HepG2 (cell line): ENCODE results near the gene IGSF21. TPM values are rescaled to one million over a fixed set of nuclear protein-coding genes. Genes with fewer than 3 reads are reported as not detected.

Experiments used
- ATAC-seq: fragments of 200-7000 bp; cut with Tn5 transposase; 3 replicates; pipeline ENCODE4 v1.9.1; 2020; ENCODE audit warnings: mild to moderate bottlenecking, moderate library complexity
- BruUV-seq: library from RNA; stranded (reverse); fragments of 400-500 nt; replicated peaks from 2 replicates; lab custom pipeline; 2021; lab: Mats Ljungman, UMichigan
- CTCF ChIA-PET: fragments of 300-600 bp; formaldehyde crosslinking; extraction: SDS; loops from one replicate; lab custom pipeline; 2021; ENCODE audit warnings: low total read pairs, inconsistent platforms, low intra/inter-chr PET ratio; lab: Yijun Ruan, JAX
- POLR2A ChIA-PET: fragments of 350-600 bp; sonication (Branson Sonifier 250); formaldehyde crosslinking; loops from one replicate; lab custom pipeline; 2020; ENCODE audit warnings: antibody characterized with exemption, inconsistent platforms; lab: Yijun Ruan, JAX
- DNase-seq: peaks from one replicate; pipeline ENCODE4 v3.0.0-alpha.2; 2015; ENCODE audit warnings: low spot score
- FAIRE-seq: peaks from 3 replicates; lab custom pipeline; 2011; peaks lifted over from hg19 to GRCh38; lab: Jason Lieb, UNC
- H2AFZ ChIP-seq: one replicate; pipeline ENCODE4 v1.6.1; 2011; ENCODE audit warnings: low read length, inconsistent platforms
- H3K27ac ChIP-seq: fragments of 300-600 bp; 3 replicates; pipeline ENCODE4 v1.8.0; 2011; ENCODE audit warnings: mixed run types, mild to moderate bottlenecking, mixed read lengths, low read length, inconsistent platforms; ENCODE audit not compliant: insufficient read depth; ENCODE audit errors: extremely low read length
- H3K27me3 ChIP-seq, 2 experiments: fragments of 200-600 bp in 1 of 2; 2 replicates in 1 of 2; 3 replicates in 1 of 2; pipeline versions ENCODE4 v1.6.0 to v1.8.0; 2011; ENCODE audit warnings: low read length in 2 of 2, mild to moderate bottlenecking in 2 of 2, moderate library complexity in 2 of 2, inconsistent platforms in 1 of 2; ENCODE audit not compliant: insufficient read depth in 2 of 2, control insufficient read depth in 1 of 2
- H3K36me3 ChIP-seq, 2 experiments: fragments of 200-600 bp in 1 of 2; replicated peaks in 1 of 2; 2 replicates in 1 of 2; 3 replicates in 1 of 2; pipeline versions ENCODE4 v1.5.1 to v1.8.0; 2011; ENCODE audit warnings: low read length in 2 of 2, inconsistent platforms in 1 of 2; ENCODE audit not compliant: insufficient read depth in 2 of 2, control insufficient read depth in 1 of 2
- H3K4me1 ChIP-seq: 2 replicates; pipeline ENCODE4 v1.5.1; 2012; ENCODE audit warnings: low read length, inconsistent platforms; ENCODE audit not compliant: insufficient read depth
- H3K4me2 ChIP-seq: 2 replicates; pipeline ENCODE4 v1.6.0; 2011; ENCODE audit warnings: low read depth, low read length, inconsistent platforms
- H3K4me3 ChIP-seq, 3 experiments: fragments of 200-600 bp in 1 of 3; sonication (generic), shearing (Covaris generic) in 1 of 3; replicated peaks in 1 of 3; 2 replicates each; pipeline ENCODE4 v1.5.1; 2011 to 2016; ENCODE audit warnings: low read length in 3 of 3, inconsistent platforms in 2 of 3, low read depth in 2 of 3, mild to moderate bottlenecking in 2 of 3, control low read depth in 1 of 3, mixed read lengths in 1 of 3; ENCODE audit not compliant: insufficient read depth in 1 of 3
- H3K79me2 ChIP-seq: one replicate; pipeline ENCODE4 v1.6.1; 2011; ENCODE audit warnings: low read length, inconsistent platforms; ENCODE audit not compliant: insufficient read depth
- H3K9ac ChIP-seq: 2 replicates; pipeline ENCODE4 v1.6.0; 2011; ENCODE audit warnings: mild to moderate bottlenecking, low read depth, low read length, inconsistent platforms; ENCODE audit not compliant: insufficient read depth
- H3K9me3 ChIP-seq: 2 replicates; pipeline ENCODE4 v1.5.1; 2012; ENCODE audit warnings: mild to moderate bottlenecking, low read length
- H4K20me1 ChIP-seq: 2 replicates; pipeline ENCODE4 v1.6.0; 2011; ENCODE audit warnings: inconsistent platforms, mild to moderate bottlenecking, low read length, moderate library complexity; ENCODE audit not compliant: insufficient read depth
- AHR ChIP-seq: IDR thresholded peaks from 2 replicates; pipeline ENCODE4 v1.6.1; 2018; ENCODE audit warnings: missing genetic modification reagents, missing compliant biosample characterization
- ARNTL ChIP-seq: sonication (generic); formaldehyde crosslinking; IDR thresholded peaks from 2 replicates; pipeline ENCODE4 v1.4.0; 2020; ENCODE audit warnings: mild to moderate bottlenecking, missing genetic modification reagents
- IRF9 ChIP-seq: sonication (generic); formaldehyde crosslinking; IDR thresholded peaks from 2 replicates; pipeline ENCODE4 v1.8.0; 2022; ENCODE audit warnings: missing genetic modification reagents, mild to moderate bottlenecking, borderline replicate concordance
- MBD4 ChIP-seq: IDR thresholded peaks from 2 replicates; pipeline ENCODE4 v1.6.1; 2012; ENCODE audit warnings: low read length, inconsistent platforms, borderline replicate concordance
- PAF1 ChIP-seq: IDR thresholded peaks from 2 replicates; pipeline ENCODE4 v1.6.1; 2016; ENCODE audit warnings: missing genetic modification reagents, missing compliant biosample characterization
- PHF21A ChIP-seq: sonication (generic); formaldehyde crosslinking; IDR thresholded peaks from 2 replicates; pipeline ENCODE4 v1.5.0; 2020; ENCODE audit warnings: mild to moderate bottlenecking, missing genetic modification reagents
- POLR2A ChIP-seq, 2 experiments: IDR thresholded peaks; 2 replicates each; pipeline ENCODE4 v1.6.1; 2011; ENCODE audit warnings: low read depth in 2 of 2, low read length in 2 of 2, mild to moderate bottlenecking in 1 of 2, moderate library complexity in 1 of 2; ENCODE audit not compliant: insufficient read depth in 1 of 2
- RXRB ChIP-seq: IDR thresholded peaks from 2 replicates; pipeline ENCODE4 v1.6.1; 2016; ENCODE audit warnings: borderline replicate concordance, missing genetic modification reagents, missing compliant biosample characterization
- TBX3 ChIP-seq: fragments of 450-650 bp; IDR thresholded peaks from 2 replicates; pipeline ENCODE4 v1.6.1; 2017; ENCODE audit warnings: antibody characterized with exemption, mild to moderate bottlenecking, inconsistent platforms, borderline replicate concordance
- TP53 ChIP-seq: sonication (generic); formaldehyde crosslinking; conservative IDR thresholded peaks from 2 replicates; pipeline ENCODE4 v1.4.0; 2020; ENCODE audit warnings: missing genetic modification reagents
- ZBTB2 ChIP-seq: sonication (generic); formaldehyde crosslinking; IDR thresholded peaks from 2 replicates; pipeline ENCODE4 v1.8.0; 2022; ENCODE audit warnings: low read depth, missing genetic modification reagents
- ZFAT ChIP-seq: sonication (generic); formaldehyde crosslinking; conservative IDR thresholded peaks from 2 replicates; pipeline ENCODE4 v1.8.1; 2023; ENCODE audit warnings: missing genetic modification reagents, inconsistent platforms
- ZFP36L1 ChIP-seq: sonication (generic); formaldehyde crosslinking; IDR thresholded peaks from 2 replicates; pipeline ENCODE4 v1.8.0; 2022; ENCODE audit warnings: mild to moderate bottlenecking, missing genetic modification reagents, moderate library complexity
- ZNF615 ChIP-seq: sonication (generic); formaldehyde crosslinking; IDR thresholded peaks from 2 replicates; pipeline ENCODE4 v1.5.0; 2020; ENCODE audit warnings: mild to moderate bottlenecking, missing genetic modification reagents, borderline replicate concordance
- ZNF746 ChIP-seq: sonication (generic); formaldehyde crosslinking; IDR thresholded peaks from 2 replicates; pipeline ENCODE4 v1.8.0; 2022; ENCODE audit warnings: mild to moderate bottlenecking, missing genetic modification reagents
- ZNF788 ChIP-seq: sonication (generic); formaldehyde crosslinking; IDR thresholded peaks from 2 replicates; pipeline ENCODE4 v1.5.0; 2020; ENCODE audit warnings: mild to moderate bottlenecking, missing genetic modification reagents, borderline replicate concordance
- ZNF883 ChIP-seq: sonication (generic); formaldehyde crosslinking; IDR thresholded peaks from 2 replicates; pipeline ENCODE4 v1.5.1; 2020; ENCODE audit warnings: mild to moderate bottlenecking, missing genetic modification reagents; ENCODE audit errors: not compliant biosample characterization
- WGBS: methylation state at CpG from one replicate; pipeline ENCODE4 v1.1.6; 2017; ENCODE audit warnings: low lambda C conversion rate; 5-methylcytosine and 5-hydroxymethylcytosine counted together
- in situ Hi-C: cut with HindIII; loops from 2 replicates; pipeline ENCODE4 v1.10.0; 2017; ENCODE audit warnings: low pct_unique_long_range_greater_than_20kb; ENCODE audit not compliant: extremely low pct_ligation_motif_present
- intact Hi-C: fragments of 100-400 bp; cut with micrococcal nuclease; formaldehyde crosslinking; loops from one replicate; pipeline ENCODE4 v1.10.0; 2022; ENCODE audit not compliant: unreplicated experiment
- polyA plus RNA-seq, 8 experiments: library from polyadenylated mRNA; depleted of rRNA in 3 of 8; stranded (reverse) in 7 of 8; unstranded in 1 of 8; fragments of >200 nt; fragmentation: Illumina TruSeq in 4 of 8; extraction: Trizol in 4 of 8; gene quantifications; 2 replicates each; pipeline versions ENCODE4 v1.2.1 to v1.2.3, GENCODE V29; 2011 to 2016; ENCODE audit warnings: low read depth in 4 of 8, missing spikeins in 1 of 8, mixed read lengths in 1 of 8; ENCODE audit not compliant: insufficient read depth in 1 of 8
- total RNA-seq, 5 experiments: library from RNA; depleted of rRNA; stranded (reverse); fragments of >200 nt; fragmentation: Illumina TruSeq; extraction: Trizol; gene quantifications; 2 replicates each; pipeline ENCODE4 v1.2.3, GENCODE V29; 2016; ENCODE audit warnings: low read depth in 1 of 5
- TF ChIP-seq, protein P1 (sequence below): sonication (generic); formaldehyde crosslinking; IDR thresholded peaks from 2 replicates; pipeline ENCODE4 v1.5.1; 2020; ENCODE audit warnings: missing genetic modification reagents, mild to moderate bottlenecking, borderline replicate concordance

Gene IGSF21
- total and polyA plus RNA-seq, 2 of the 13 experiments (the other 11 are each of a cell fraction or from before 2014, with no cell fraction given) = not detected

DNA sequence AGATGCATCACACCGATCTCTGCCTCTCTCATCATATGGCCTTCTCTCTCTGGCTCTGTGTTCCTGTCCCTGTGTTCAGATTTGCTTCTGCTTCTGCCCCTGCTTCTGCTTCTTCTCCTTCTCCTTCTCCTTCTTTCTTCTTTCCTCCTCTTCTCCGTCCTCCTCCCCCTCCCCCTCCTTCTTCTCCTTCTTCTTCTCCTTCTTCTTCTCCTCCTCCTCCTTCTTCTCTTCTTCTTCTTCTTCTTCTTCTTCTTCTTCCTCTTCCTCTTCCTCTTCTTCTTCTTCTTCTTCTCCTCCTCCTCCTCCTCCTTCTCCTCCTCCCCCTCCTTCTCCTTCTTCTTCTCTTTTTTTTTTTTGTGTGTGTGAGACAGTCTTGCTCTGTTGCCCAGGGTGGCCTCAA lies 233.2 kb downstream of the IGSF21 start:
- no peak for FAIRE-seq
- ChIA-PET CTCF (no interaction called here), POLR2A (no interaction called here)
- intact Hi-C loops (no loop called here), in situ Hi-C loops (no loop called here)
- 5% methylated on average over 2 of the region's 2 CpGs for WGBS
- no peaks in the 10 kb centered on the region for H3K36me3 ChIP-seq
- ATAC-seq = no peak
- H3K9me3 ChIP-seq = no peaks in the 10 kb centered on the region
- H3K79me2 ChIP-seq = no peaks in the 10 kb centered on the region
- no peak for TF ChIP-seq ARNTL (CRISPR knock-in tag)
- no peak for TF ChIP-seq ZNF883 (CRISPR knock-in tag)
- no peak for TF ChIP-seq ZNF615 (CRISPR knock-in tag)
- no peak for TF ChIP-seq MBD4
- TF ChIP-seq POLR2A (IDR thresholded peaks at IDR 0.05; ENCODE audit: insufficient read depth in 1 of 2, low read depth in 2 of 2, low read length in 2 of 2) = no peak
- TF ChIP-seq ZFP36L1 (CRISPR knock-in tag) = no peak
- no peak for TF ChIP-seq AHR (CRISPR knock-in tag)
- TF ChIP-seq PAF1 = no peak
- TF ChIP-seq, protein P1, sequence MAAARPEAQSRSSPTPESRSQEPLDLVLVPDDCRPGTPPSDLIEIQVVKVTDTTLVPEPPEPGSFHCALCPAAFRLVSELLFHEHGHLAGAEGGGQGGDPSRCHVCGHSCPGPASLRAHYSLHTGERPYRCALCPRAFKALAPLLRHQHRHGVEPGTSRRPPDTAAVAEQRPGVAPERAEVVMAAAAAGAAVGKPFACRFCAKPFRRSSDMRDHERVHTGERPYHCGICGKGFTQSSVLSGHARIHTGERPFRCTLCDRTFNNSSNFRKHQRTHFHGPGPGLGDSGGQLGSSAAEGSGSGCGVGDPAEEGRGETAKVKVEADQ (CRISPR knock-in tag) = no peak
- TF ChIP-seq ZNF746 (CRISPR knock-in tag) = no peak
- TF ChIP-seq ZNF788 = no peak
- no peak for TF ChIP-seq ZBTB2 (CRISPR knock-in tag)
- no peak for TF ChIP-seq TBX3
- TF ChIP-seq IRF9 = no peak
- TF ChIP-seq ZFAT (CRISPR knock-in tag) = no peak
- no peak for TF ChIP-seq TP53 (CRISPR knock-in tag)
- TF ChIP-seq PHF21A (CRISPR knock-in tag) = no peak
- no peak for TF ChIP-seq RXRB (CRISPR knock-in tag)
- no peak overlapping the region for H3K27ac ChIP-seq
- no peaks in the 10 kb centered on the region for H4K20me1 ChIP-seq
- no peak overlapping the region for H3K4me2 ChIP-seq
- peaks cover 1 to 19% of the 10 kb centered on the region in 2 experiments; a peak in 3 of 5 replicates for H3K27me3 ChIP-seq
- H2AFZ ChIP-seq = no peak overlapping the region
- BruUV-seq = no TSS peak
- H3K4me3 ChIP-seq = no peak overlapping the region
- no peak for DNase-seq
- H3K9ac ChIP-seq = no peak overlapping the region
- H3K4me1 ChIP-seq = no peaks in the 10 kb centered on the region
